ENCODE measurements around the gene SASH1.

SASH1 gene

GRCh38 chr6:148466158-148466557 is 123.5 kb downstream of the SASH1 start:
- H3K27me3 ChIP-seq (ENCODE audit: insufficient read depth, low read length): no peaks in the 10 kb centered on the region; the same call in 1 of the 2 replicates
- H3K4me1 ChIP-seq (ENCODE audit: insufficient read depth, low read length, severe bottlenecking): no peaks in the 10 kb centered on the region
- H3K4me3 ChIP-seq (ENCODE audit: low read depth, low read length, poor library complexity, severe bottlenecking): no peak overlapping the region
- no peak overlapping the region for H3K27ac ChIP-seq (ENCODE audit: low read depth, low read length, poor library complexity, severe bottlenecking)
- no peaks in the 10 kb centered on the region for H3F3A ChIP-seq (ENCODE audit: insufficient read depth, low read length)
- H3K4me2 ChIP-seq (ENCODE audit: low read length): no peak overlapping the region
- no peak overlapping the region for H2AFZ ChIP-seq (ENCODE audit: low read length)
- H3K36me3 ChIP-seq (ENCODE audit: insufficient read depth, low read length): no peaks in the 10 kb centered on the region
- H4K20me1 ChIP-seq (ENCODE audit: insufficient read depth, low read length): no peaks in the 10 kb centered on the region
- H3K9me2 ChIP-seq (ENCODE audit: low read depth, low read length): no peaks in the 10 kb centered on the region
- no peaks in the 10 kb centered on the region for H3K9me3 ChIP-seq (ENCODE audit: low read length)
- TF ChIP-seq CTCF (IDR thresholded peaks at IDR 0.05; ENCODE audit: low read length) (no peak), EZH2 (IDR thresholded peaks at IDR 0.05; ENCODE audit: borderline replicate concordance, low read length) (no peak)
- H3K9ac ChIP-seq (ENCODE audit: low read length): no peak overlapping the region
- H3K79me2 ChIP-seq (ENCODE audit: insufficient read depth, low read length): no peaks in the 10 kb centered on the region

- Histone ChIP-seq H3K27ac (ENCODE audit: low read depth, low read length, poor library complexity, severe bottlenecking) (no peak overlapping the region), H3K9me3 (ENCODE audit: low read length) (no peaks in the 10 kb centered on the region), H2AFZ (ENCODE audit: low read length) (no peak overlapping the region), H3K79me2 (ENCODE audit: insufficient read depth, low read length) (no peaks in the 10 kb centered on the region), H3K36me3 (ENCODE audit: insufficient read depth, low read length) (no peaks in the 10 kb centered on the region), H4K20me1 (ENCODE audit: insufficient read depth, low read length) (no peaks in the 10 kb centered on the region), H3K4me2 (ENCODE audit: low read length) (no peak overlapping the region), H3K27me3 (ENCODE audit: insufficient read depth, low read length) (no peaks in the 10 kb centered on the region; the same call in 1 of the 2 replicates), H3K9me2 (ENCODE audit: low read depth, low read length) (no peaks in the 10 kb centered on the region), H3F3A (ENCODE audit: insufficient read depth, low read length) (no peaks in the 10 kb centered on the region), H3K4me3 (ENCODE audit: low read depth, low read length, poor library complexity, severe bottlenecking) (no peak overlapping the region), H3K9ac (ENCODE audit: low read length) (no peak overlapping the region), H3K4me1 (ENCODE audit: insufficient read depth, low read length, severe bottlenecking) (no peaks in the 10 kb centered on the region)
- no peak for TF ChIP-seq CTCF (IDR thresholded peaks at IDR 0.05; ENCODE audit: low read length)
Measured at GRCh38 chr6:148467926-148468325, 125.3 kb downstream of the SASH1 start.

- Histone ChIP-seq H3K9me3 (ENCODE audit: low read length) (no peaks in the 10 kb centered on the region), H3K9me2 (ENCODE audit: low read depth, low read length) (no peaks in the 10 kb centered on the region), H3F3A (ENCODE audit: insufficient read depth, low read length) (no peaks in the 10 kb centered on the region), H3K9ac (ENCODE audit: low read length) (no peak overlapping the region), H3K4me2 (ENCODE audit: low read length) (no peak overlapping the region), H4K20me1 (ENCODE audit: insufficient read depth, low read length) (no peaks in the 10 kb centered on the region), H3K27me3 (ENCODE audit: insufficient read depth, low read length) (no peaks in the 10 kb centered on the region; the same call in 1 of the 2 replicates), H3K4me3 (ENCODE audit: low read depth, low read length, poor library complexity, severe bottlenecking) (no peak overlapping the region), H3K79me2 (ENCODE audit: insufficient read depth, low read length) (no peaks in the 10 kb centered on the region), H3K4me1 (ENCODE audit: insufficient read depth, low read length, severe bottlenecking) (no peaks in the 10 kb centered on the region), H2AFZ (ENCODE audit: low read length) (no peak overlapping the region), H3K27ac (ENCODE audit: low read depth, low read length, poor library complexity, severe bottlenecking) (no peak overlapping the region), H3K36me3 (ENCODE audit: insufficient read depth, low read length) (no peaks in the 10 kb centered on the region)
- TF ChIP-seq EZH2 (IDR thresholded peaks at IDR 0.05; ENCODE audit: borderline replicate concordance, low read length) (no peak), CTCF (IDR thresholded peaks at IDR 0.05; ENCODE audit: low read length) (no peak)
Measured at GRCh38 chr6:148470156-148470555, 127.5 kb downstream of the SASH1 start.
